ENCODE data around the gene CYP26B1. TPM values are rescaled to one million over a fixed set of nuclear protein-coding genes. Genes with fewer than 3 reads are reported as not detected.

The CYP26B1 gene
- total RNA-seq, 1 experiment from 2014 or later: 0.42 TPM

GRCh38 chr2:72141881-72142451 is 5.7 kb downstream of the CYP26B1 start:
- CTCF ChIA-PET: interaction anchor here (1.0 to 1.6 kb wide), 3 partner anchors 8 to 218 kb away, joined by 4 to 5 read pairs (median 5); no protein-coding TSS in a partner anchor
- Mint-ChIP-seq H3K4me1 (peaks cover 30% of the 10 kb centered on the region), H3K27ac (no peak overlapping the region), H3K36me3 (no peaks in the 10 kb centered on the region), H3K9me3 (no peaks in the 10 kb centered on the region), H3K4me3 (peak overlapping the region; percentile 49; the same call in 1 of the 2 replicates), H3K27me3 (ENCODE audit: low read depth) (peaks cover 80% of the 10 kb centered on the region)
- TF ChIP-seq E2F1 (CRISPR knock-in tag; IDR thresholded peaks at IDR 0.05) (no peak), GTF2I (CRISPR knock-in tag; conservative IDR thresholded peaks at IDR 0.05) (no peak), TEAD1 (CRISPR knock-in tag; IDR thresholded peaks at IDR 0.05) (no peak), GRHL2 (CRISPR knock-in tag; IDR thresholded peaks at IDR 0.05; ENCODE audit: insufficient replicate concordance, severe bottlenecking) (no peak), FOXP4 (CRISPR knock-in tag; IDR thresholded peaks at IDR 0.05) (no peak), ZNF671 (CRISPR knock-in tag; IDR thresholded peaks at IDR 0.05) (no peak), ZNF317 (CRISPR knock-in tag; IDR thresholded peaks at IDR 0.05; ENCODE audit: borderline replicate concordance, low read depth) (no peak), OVOL2 (CRISPR knock-in tag; IDR thresholded peaks at IDR 0.05; ENCODE audit: borderline replicate concordance) (no peak), MYBL2 (CRISPR knock-in tag; IDR thresholded peaks at IDR 0.05) (no peak), ZNF416 (CRISPR knock-in tag; IDR thresholded peaks at IDR 0.05) (no peak), MXD4 (CRISPR knock-in tag; IDR thresholded peaks at IDR 0.05; ENCODE audit: borderline replicate concordance) (no peak), NFE2L1 (CRISPR knock-in tag; IDR thresholded peaks at IDR 0.05) (no peak), PRRX2 (CRISPR knock-in tag; IDR thresholded peaks at IDR 0.05) (no peak), TEAD4 (CRISPR knock-in tag; IDR thresholded peaks at IDR 0.05) (no peak)
- TF ChIP-seq, protein P1, sequence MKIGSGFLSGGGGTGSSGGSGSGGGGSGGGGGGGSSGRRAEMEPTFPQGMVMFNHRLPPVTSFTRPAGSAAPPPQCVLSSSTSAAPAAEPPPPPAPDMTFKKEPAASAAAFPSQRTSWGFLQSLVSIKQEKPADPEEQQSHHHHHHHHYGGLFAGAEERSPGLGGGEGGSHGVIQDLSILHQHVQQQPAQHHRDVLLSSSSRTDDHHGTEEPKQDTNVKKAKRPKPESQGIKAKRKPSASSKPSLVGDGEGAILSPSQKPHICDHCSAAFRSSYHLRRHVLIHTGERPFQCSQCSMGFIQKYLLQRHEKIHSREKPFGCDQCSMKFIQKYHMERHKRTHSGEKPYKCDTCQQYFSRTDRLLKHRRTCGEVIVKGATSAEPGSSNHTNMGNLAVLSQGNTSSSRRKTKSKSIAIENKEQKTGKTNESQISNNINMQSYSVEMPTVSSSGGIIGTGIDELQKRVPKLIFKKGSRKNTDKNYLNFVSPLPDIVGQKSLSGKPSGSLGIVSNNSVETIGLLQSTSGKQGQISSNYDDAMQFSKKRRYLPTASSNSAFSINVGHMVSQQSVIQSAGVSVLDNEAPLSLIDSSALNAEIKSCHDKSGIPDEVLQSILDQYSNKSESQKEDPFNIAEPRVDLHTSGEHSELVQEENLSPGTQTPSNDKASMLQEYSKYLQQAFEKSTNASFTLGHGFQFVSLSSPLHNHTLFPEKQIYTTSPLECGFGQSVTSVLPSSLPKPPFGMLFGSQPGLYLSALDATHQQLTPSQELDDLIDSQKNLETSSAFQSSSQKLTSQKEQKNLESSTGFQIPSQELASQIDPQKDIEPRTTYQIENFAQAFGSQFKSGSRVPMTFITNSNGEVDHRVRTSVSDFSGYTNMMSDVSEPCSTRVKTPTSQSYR (CRISPR knock-in tag; IDR thresholded peaks at IDR 0.05): no peak
- TF ChIP-seq, protein P2, sequence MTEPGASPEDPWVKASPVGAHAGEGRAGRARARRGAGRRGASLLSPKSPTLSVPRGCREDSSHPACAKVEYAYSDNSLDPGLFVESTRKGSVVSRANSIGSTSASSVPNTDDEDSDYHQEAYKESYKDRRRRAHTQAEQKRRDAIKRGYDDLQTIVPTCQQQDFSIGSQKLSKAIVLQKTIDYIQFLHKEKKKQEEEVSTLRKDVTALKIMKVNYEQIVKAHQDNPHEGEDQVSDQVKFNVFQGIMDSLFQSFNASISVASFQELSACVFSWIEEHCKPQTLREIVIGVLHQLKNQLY (CRISPR knock-in tag; IDR thresholded peaks at IDR 0.05): no peak
- TF ChIP-seq, protein P3, sequence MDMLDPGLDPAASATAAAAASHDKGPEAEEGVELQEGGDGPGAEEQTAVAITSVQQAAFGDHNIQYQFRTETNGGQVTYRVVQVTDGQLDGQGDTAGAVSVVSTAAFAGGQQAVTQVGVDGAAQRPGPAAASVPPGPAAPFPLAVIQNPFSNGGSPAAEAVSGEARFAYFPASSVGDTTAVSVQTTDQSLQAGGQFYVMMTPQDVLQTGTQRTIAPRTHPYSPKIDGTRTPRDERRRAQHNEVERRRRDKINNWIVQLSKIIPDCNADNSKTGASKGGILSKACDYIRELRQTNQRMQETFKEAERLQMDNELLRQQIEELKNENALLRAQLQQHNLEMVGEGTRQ (CRISPR knock-in tag; IDR thresholded peaks at IDR 0.05): no peak
- TF ChIP-seq, protein P4, sequence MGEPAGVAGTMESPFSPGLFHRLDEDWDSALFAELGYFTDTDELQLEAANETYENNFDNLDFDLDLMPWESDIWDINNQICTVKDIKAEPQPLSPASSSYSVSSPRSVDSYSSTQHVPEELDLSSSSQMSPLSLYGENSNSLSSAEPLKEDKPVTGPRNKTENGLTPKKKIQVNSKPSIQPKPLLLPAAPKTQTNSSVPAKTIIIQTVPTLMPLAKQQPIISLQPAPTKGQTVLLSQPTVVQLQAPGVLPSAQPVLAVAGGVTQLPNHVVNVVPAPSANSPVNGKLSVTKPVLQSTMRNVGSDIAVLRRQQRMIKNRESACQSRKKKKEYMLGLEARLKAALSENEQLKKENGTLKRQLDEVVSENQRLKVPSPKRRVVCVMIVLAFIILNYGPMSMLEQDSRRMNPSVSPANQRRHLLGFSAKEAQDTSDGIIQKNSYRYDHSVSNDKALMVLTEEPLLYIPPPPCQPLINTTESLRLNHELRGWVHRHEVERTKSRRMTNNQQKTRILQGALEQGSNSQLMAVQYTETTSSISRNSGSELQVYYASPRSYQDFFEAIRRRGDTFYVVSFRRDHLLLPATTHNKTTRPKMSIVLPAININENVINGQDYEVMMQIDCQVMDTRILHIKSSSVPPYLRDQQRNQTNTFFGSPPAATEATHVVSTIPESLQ (CRISPR knock-in tag; IDR thresholded peaks at IDR 0.05): no peak
- TF ChIP-seq, protein P5, sequence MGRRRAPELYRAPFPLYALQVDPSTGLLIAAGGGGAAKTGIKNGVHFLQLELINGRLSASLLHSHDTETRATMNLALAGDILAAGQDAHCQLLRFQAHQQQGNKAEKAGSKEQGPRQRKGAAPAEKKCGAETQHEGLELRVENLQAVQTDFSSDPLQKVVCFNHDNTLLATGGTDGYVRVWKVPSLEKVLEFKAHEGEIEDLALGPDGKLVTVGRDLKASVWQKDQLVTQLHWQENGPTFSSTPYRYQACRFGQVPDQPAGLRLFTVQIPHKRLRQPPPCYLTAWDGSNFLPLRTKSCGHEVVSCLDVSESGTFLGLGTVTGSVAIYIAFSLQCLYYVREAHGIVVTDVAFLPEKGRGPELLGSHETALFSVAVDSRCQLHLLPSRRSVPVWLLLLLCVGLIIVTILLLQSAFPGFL (CRISPR knock-in tag; IDR thresholded peaks at IDR 0.05; ENCODE audit: borderline replicate concordance): no peak
- TF ChIP-seq, protein P6, sequence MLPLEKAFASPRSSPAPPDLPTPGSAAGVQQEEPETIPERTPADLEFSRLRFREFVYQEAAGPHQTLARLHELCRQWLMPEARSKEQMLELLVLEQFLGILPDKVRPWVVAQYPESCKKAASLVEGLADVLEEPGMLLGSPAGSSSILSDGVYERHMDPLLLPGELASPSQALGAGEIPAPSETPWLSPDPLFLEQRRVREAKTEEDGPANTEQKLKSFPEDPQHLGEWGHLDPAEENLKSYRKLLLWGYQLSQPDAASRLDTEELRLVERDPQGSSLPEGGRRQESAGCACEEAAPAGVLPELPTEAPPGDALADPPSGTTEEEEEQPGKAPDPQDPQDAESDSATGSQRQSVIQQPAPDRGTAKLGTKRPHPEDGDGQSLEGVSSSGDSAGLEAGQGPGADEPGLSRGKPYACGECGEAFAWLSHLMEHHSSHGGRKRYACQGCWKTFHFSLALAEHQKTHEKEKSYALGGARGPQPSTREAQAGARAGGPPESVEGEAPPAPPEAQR (CRISPR knock-in tag; IDR thresholded peaks at IDR 0.05): no peak
- no peak for DNase-seq (ENCODE audit: low spot score)
- POLR2A ChIA-PET: interaction anchor here (0.5 kb wide), 1 partner anchor 432 kb away, joined by 5 read pairs; no protein-coding TSS in a partner anchor
- ATAC-seq: no peak

All from WTC11 (cell line).